HCT116 (cell line): ENCODE results near the gene MRPL9.

ENCODE experiments used
- EZH2 ChIP-seq: fragments of 200-600 bp; sonication (generic); IDR thresholded peaks from 2 replicates; pipeline ENCODE4 v1.6.1; 2017; ENCODE audit warnings: antibody characterized with exemption, mixed run types
- JUND ChIP-seq: IDR thresholded peaks from 2 replicates; pipeline ENCODE4 v1.6.1; 2012
- POLR2A ChIP-seq: IDR thresholded peaks from 2 replicates; pipeline ENCODE4 v1.7.0; 2011; ENCODE audit warnings: borderline replicate concordance; ENCODE audit not compliant: insufficient read depth, insufficient read length; ENCODE audit errors: extremely low read depth
- POLR2AphosphoS5 ChIP-seq: IDR thresholded peaks from 2 replicates; pipeline ENCODE4 v1.6.1; 2011; ENCODE audit warnings: mild to moderate bottlenecking, low read depth, low read length, moderate library complexity
- SIN3A ChIP-seq: IDR thresholded peaks from 2 replicates; pipeline ENCODE4 v1.6.1; 2012; ENCODE audit warnings: low read depth
- SP1 ChIP-seq: IDR thresholded peaks from 2 replicates; pipeline ENCODE4 v1.6.1; 2012; ENCODE audit warnings: low read depth
- TCF7L2 ChIP-seq: IDR thresholded peaks from 2 replicates; pipeline ENCODE4 v1.7.0; 2011; ENCODE audit warnings: borderline replicate concordance, inconsistent platforms; ENCODE audit not compliant: insufficient read depth, insufficient read length; ENCODE audit errors: extremely low read depth
- ZFX ChIP-seq: fragments of 450-650 bp; IDR thresholded peaks from 2 replicates; pipeline ENCODE4 v1.6.1; 2017
- TF ChIP-seq, protein P1 (sequence below): IDR thresholded peaks from 2 replicates; pipeline ENCODE4 v1.6.1; 2012; ENCODE audit warnings: low read depth
- TF ChIP-seq, protein P2 (sequence below), 3 experiments: fragments of 200-600 bp in 1 of 3; sonication (generic) in 1 of 3; IDR thresholded peaks in 2 of 3; conservative IDR thresholded peaks in 1 of 3; 2 replicates each; pipeline ENCODE4 v1.5.1; 2012 to 2017; ENCODE audit warnings: low read depth in 2 of 3, low read length in 2 of 3, antibody characterized with exemption in 1 of 3, borderline replicate concordance in 1 of 3, control low read depth in 1 of 3, mild to moderate bottlenecking in 1 of 3, mixed read lengths in 1 of 3, mixed run types in 1 of 3, moderate library complexity in 1 of 3; ENCODE audit not compliant: insufficient read depth in 1 of 3
- TF ChIP-seq, protein P3 (sequence below): IDR thresholded peaks from 2 replicates; pipeline ENCODE4 v1.6.1; 2012
- TF ChIP-seq, protein P4 (sequence below): IDR thresholded peaks from 2 replicates; pipeline ENCODE4 v1.6.1; 2011; ENCODE audit warnings: mild to moderate bottlenecking, low read length, moderate library complexity; ENCODE audit not compliant: insufficient replicate concordance; ENCODE audit errors: extremely low read depth

GRCh38 chr1:151779852-151780251, 16.6 kb upstream of the MRPL9 start:
- TF ChIP-seq, protein P1, sequence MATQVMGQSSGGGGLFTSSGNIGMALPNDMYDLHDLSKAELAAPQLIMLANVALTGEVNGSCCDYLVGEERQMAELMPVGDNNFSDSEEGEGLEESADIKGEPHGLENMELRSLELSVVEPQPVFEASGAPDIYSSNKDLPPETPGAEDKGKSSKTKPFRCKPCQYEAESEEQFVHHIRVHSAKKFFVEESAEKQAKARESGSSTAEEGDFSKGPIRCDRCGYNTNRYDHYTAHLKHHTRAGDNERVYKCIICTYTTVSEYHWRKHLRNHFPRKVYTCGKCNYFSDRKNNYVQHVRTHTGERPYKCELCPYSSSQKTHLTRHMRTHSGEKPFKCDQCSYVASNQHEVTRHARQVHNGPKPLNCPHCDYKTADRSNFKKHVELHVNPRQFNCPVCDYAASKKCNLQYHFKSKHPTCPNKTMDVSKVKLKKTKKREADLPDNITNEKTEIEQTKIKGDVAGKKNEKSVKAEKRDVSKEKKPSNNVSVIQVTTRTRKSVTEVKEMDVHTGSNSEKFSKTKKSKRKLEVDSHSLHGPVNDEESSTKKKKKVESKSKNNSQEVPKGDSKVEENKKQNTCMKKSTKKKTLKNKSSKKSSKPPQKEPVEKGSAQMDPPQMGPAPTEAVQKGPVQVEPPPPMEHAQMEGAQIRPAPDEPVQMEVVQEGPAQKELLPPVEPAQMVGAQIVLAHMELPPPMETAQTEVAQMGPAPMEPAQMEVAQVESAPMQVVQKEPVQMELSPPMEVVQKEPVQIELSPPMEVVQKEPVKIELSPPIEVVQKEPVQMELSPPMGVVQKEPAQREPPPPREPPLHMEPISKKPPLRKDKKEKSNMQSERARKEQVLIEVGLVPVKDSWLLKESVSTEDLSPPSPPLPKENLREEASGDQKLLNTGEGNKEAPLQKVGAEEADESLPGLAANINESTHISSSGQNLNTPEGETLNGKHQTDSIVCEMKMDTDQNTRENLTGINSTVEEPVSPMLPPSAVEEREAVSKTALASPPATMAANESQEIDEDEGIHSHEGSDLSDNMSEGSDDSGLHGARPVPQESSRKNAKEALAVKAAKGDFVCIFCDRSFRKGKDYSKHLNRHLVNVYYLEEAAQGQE, result no peak
- TF ChIP-seq, protein P2, sequence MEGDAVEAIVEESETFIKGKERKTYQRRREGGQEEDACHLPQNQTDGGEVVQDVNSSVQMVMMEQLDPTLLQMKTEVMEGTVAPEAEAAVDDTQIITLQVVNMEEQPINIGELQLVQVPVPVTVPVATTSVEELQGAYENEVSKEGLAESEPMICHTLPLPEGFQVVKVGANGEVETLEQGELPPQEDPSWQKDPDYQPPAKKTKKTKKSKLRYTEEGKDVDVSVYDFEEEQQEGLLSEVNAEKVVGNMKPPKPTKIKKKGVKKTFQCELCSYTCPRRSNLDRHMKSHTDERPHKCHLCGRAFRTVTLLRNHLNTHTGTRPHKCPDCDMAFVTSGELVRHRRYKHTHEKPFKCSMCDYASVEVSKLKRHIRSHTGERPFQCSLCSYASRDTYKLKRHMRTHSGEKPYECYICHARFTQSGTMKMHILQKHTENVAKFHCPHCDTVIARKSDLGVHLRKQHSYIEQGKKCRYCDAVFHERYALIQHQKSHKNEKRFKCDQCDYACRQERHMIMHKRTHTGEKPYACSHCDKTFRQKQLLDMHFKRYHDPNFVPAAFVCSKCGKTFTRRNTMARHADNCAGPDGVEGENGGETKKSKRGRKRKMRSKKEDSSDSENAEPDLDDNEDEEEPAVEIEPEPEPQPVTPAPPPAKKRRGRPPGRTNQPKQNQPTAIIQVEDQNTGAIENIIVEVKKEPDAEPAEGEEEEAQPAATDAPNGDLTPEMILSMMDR (IDR thresholded peaks at IDR 0.05 in 2 of 3, conservative IDR thresholded peaks at IDR 0.05 in 1 of 3; ENCODE audit: borderline replicate concordance in 1 of 3, insufficient read depth in 1 of 3, low read depth in 2 of 3, low read length in 2 of 3), result no peak
- TF ChIP-seq TCF7L2, result no peak
- no peak for TF ChIP-seq SIN3A
- TF ChIP-seq JUND, result no peak
- no peak for TF ChIP-seq SP1
- TF ChIP-seq EZH2, result no peak
- TF ChIP-seq, protein P3, sequence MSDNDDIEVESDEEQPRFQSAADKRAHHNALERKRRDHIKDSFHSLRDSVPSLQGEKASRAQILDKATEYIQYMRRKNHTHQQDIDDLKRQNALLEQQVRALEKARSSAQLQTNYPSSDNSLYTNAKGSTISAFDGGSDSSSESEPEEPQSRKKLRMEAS, result no peak
- no peak for TF ChIP-seq POLR2AphosphoS5
- TF ChIP-seq, protein P4, sequence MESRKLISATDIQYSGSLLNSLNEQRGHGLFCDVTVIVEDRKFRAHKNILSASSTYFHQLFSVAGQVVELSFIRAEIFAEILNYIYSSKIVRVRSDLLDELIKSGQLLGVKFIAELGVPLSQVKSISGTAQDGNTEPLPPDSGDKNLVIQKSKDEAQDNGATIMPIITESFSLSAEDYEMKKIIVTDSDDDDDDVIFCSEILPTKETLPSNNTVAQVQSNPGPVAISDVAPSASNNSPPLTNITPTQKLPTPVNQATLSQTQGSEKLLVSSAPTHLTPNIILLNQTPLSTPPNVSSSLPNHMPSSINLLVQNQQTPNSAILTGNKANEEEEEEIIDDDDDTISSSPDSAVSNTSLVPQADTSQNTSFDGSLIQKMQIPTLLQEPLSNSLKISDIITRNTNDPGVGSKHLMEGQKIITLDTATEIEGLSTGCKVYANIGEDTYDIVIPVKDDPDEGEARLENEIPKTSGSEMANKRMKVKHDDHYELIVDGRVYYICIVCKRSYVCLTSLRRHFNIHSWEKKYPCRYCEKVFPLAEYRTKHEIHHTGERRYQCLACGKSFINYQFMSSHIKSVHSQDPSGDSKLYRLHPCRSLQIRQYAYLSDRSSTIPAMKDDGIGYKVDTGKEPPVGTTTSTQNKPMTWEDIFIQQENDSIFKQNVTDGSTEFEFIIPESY, result no peak
- TF ChIP-seq POLR2A, result no peak
- no peak for TF ChIP-seq ZFX
